Measurements from ENCODE around the gene COL18A1. TPM values are rescaled to one million over a fixed set of nuclear protein-coding genes. Genes with fewer than 3 reads are reported as not detected.

Gene COL18A1
- total RNA-seq, 1 experiment from 2014 or later: 8.4 TPM

DNA sequence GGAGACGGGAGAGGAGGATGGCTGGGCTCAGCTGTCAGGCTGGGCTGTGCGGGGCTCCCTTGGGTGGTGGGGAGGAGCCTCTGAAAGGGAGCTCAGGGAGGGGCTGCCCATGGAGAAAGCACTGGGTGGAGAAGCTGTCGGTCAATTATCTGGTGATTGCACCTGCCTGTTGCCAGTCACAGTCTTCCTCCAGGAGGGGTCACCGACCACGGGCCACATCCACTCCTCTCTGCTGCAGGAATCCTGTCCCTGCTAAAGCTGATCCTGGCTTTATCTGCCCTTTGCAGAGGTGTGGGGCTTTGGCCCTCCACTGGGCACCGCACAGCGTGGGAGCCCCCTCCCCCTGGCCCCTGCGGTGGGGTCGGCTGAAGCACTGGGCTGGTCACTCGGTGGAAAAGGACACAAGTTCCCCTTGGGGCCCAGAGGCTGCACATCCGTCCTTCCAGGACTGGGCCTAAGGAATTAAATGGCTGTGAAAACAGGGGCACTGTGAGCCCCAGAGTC is 21.8 kb upstream of the COL18A1 start:
- no peak for DNase-seq (ENCODE audit: low spot score)

DNA sequence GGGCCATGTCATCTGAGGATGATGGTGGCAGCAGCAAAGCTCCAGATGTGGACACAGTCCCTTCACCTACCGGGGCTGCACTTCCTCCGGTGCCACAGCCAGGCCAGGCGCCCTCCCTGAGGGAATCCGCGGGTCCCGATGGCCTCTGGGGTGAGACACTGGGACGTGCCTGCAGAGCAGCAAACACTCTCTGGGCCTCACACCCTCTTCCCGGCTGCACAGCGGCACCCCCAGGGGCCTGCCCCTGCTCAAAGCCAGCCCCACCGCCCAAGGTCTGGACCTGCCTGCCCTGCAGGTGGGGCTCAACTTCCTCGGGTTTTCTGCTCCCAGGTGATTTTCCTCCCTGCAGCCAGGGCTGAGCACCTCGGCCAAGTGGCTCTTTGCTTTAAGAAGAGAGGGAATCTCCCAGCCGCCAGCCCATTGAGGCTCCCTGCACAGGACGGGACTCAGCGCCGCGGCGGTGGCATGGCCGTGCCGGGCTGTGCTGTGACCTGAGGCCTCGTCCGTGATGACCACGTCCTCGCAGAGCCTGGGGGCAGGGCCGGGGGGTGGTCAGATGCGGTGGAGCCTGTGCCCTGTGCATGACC is 21.3 kb upstream of the COL18A1 start:
- DNase-seq (ENCODE audit: low spot score): no peak

DNA sequence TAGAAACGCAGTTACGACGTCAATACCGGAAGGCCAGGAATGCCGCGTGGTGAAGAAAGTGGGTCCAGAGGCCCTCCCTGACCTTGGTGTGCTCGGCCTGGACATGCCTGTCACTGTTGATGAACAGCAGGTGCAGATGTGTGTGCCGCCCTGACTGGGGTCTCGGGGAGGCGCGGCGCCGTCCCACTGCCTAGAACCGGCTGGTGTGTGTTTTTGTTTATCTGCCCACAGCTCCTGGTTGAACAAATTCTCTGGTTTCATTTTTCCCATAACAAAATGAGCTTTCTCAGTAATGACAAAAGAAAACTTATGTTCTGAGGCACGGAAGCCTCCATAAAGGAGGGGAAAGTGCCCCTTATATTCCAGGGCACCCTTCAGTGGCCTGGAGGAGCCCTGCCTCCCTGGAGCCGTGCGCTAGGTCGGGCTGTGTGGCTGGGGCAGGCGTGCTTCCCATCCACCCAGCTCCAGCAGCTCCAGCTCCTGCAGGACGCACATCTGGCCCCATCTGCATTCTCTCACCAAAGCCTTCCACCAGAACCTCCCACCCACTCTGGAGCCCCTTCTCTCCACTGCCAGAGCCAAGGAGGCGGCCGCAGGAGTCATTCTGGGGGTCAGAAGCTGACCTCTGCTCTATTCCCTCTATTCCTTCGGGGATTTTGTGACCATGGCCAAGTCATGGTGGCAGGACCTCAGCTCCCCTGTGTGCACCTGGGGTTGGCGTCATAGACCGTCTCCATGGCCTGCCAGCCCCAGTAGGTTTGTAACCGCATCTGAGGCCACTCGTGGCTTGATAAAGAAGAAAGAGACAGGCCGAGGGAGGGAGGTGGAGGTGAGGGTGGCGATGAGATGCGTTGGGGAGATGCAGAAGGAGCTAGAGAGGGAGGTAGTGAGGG is 20.1 kb upstream of the COL18A1 start:
- no peak for DNase-seq (ENCODE audit: low spot score)

DNA sequence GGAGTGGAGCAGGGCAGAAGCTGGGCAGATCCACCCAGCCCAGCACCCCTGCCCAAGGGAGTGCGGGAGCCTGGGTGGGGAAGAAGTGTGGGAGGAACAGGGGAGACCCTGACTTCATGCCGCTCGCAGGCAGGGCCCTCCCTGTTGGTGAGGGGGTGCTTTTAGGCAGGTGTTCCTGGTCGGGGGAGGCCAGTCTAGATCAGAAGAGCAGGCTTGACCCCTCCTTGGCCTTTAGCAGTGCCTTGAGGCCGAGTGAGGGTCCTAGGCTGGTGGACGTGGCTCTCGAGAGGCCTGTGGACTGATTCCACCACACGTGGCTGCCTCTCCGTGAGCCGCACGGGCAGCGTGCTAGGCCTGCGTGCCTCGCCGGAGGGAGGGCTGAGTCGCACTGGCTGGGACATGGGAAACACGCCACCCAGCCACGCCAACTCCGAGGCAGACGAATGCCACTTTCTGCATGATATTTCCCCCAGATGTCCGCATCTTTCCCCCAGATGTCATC is 19.4 kb upstream of the COL18A1 start:
- no peak for DNase-seq (ENCODE audit: low spot score)

DNA sequence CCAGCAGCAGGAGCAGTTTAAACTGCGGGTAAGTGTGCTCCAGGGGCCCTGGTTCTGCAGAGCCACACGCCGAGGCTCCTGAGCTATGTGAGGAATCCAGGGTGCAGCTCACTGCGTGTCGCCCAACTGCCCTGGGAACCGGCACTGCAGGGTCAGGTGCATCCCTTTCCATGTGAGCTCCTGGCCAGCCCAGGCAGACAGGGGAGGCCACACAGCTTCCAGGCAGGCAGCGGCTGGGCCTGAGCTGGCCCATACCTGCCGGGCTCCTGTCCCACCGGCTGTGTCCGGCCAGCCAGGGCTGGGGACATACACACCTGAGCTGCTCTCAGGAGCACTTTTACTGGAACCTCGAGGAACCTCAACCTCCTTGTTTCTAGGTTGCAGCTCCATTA is 18.6 kb upstream of the COL18A1 start:
- DNase-seq (ENCODE audit: low spot score): no peak

DNA sequence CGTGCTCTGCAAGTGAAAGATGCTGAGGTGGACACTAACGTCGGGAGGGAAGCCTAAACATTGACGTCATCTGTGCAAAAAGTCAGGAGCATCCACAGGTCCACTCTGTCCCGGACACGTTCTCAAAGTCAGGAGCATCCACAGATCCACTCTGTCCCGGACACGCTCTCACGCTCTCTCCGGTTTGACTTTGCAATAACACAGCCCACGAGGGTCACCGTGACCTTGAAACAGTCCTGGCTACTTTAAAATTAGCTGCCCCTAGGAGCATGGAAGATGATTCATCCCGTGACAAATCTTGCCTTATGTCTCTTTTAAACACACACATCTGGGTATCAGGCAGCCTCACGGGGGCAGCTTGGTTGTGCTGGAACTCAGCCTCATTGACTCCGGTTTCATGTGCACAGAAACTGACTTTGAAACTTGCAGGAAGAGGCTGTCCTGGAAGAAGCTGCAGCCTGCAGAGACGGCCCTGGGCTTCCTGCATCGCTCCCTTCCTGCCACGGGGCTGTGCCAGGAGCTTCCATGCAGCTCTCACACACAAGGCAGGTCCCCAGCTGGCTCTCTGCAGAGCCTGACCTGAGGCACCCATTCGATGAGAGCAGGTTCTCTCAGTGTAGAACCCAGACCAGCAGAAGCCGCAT is 18.1 kb upstream of the COL18A1 start:
- DNase-seq (ENCODE audit: low spot score): peak; percentile 78

DNA sequence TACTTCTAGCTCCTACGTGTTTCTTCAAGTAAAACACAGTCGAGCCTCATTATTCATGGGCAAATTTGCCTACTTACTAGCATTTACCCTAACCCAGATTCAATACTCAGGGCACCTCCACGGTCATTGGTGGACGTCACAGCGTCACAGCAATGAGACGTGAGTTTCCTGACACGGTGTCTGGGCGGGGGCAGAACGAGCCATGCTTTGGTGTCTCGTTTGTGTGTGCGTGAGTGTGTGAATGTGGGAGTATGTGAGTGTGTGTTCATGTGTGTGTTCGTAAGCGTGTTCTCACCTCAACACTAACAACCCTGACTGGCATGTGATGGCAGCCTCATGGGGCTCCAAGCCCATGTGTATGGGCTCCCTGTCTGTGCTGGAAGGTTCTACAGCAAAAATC is 17.5 kb upstream of the COL18A1 start:
- DNase-seq (ENCODE audit: low spot score): no peak

DNA sequence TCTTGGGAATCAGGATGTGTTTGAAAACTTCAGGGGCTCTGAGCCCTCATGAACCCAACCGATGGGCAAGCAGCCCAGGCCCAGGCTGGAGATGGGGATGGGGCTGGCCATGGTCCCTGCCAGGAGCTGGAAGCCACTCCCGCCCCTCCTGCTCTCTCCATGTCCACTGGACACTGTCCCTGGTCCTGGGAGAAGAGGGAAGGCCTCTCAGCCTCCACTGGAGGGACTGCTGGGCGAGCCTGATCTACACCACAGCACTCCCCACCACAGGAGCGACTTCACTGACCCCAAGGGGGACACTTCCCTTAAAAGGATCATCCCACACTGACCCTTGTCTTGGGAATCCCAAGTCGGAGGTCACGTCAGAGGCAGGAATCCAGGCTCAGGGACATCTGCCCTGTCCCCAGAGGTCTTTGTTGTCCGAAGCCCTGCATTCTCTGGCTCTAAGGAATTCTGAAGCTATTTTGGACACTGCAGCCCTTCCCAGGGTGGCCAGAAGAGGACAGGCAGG is 16.9 kb upstream of the COL18A1 start:
- no peak for DNase-seq (ENCODE audit: low spot score)

DNA sequence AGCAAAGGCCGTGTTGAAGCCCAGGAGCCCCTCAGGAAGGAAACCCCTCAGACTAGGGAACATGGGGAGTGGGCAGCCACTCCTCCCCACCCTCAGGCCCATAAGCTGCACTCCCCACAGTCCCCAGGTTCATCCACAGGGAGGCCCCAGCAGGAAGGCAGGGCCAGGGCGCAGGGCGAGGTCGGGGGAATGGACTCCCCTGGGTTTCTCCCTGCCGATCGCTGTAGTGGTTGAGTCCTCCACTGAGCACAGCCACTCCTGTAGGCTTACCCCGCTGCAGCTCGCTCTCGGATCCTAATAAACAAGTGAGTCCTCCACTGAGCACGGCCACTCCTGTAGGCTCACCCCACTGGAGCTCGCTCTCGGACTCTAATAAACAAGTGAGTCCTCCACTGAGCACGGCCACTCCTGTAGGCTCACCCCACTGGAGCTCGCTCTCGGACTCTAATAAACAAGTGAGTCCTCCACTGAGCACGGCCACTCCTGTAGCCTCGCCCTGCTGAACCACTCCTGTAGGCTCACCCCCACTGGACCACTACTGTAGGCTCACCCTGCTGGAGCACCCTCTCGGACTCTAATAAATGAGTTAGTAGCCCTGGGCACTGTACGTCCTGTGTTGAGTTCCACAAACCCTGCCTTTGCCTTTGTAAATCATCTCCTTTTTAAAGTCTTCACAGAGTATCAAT is 16.2 kb upstream of the COL18A1 start:
- no peak for DNase-seq (ENCODE audit: low spot score)

DNA sequence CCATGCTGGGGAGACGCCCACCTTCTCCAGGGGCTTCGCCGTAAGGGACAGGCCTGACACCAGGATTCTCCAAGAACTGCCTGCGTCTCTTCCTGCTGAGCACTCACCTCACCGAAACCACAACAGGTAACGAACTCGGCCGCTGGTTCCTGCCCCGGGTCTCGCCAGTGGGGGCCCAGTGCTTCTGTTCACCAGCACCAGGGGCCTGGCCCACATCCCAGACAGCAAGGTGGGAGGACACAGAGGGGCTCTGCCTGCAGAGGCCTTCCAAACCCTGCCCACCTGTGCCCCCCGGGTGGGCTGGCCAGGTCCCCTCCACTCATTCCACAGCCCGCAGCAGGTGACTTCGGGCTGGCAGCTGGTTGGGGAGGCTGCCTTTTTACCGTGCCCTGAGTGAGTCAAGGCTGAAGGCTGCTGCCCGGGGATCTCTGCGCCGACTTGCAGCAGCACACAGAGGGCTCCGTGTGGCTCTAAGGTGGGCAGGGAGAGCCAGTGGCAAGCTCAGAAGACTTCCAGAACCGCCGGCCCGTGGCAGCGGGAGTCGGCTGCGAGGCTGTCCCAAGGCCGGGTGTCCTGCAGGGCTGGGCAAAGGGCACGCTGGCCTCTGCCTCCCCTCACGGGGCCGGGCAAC is 14.7 kb upstream of the COL18A1 start:
- DNase-seq (ENCODE audit: low spot score): no peak

DNA sequence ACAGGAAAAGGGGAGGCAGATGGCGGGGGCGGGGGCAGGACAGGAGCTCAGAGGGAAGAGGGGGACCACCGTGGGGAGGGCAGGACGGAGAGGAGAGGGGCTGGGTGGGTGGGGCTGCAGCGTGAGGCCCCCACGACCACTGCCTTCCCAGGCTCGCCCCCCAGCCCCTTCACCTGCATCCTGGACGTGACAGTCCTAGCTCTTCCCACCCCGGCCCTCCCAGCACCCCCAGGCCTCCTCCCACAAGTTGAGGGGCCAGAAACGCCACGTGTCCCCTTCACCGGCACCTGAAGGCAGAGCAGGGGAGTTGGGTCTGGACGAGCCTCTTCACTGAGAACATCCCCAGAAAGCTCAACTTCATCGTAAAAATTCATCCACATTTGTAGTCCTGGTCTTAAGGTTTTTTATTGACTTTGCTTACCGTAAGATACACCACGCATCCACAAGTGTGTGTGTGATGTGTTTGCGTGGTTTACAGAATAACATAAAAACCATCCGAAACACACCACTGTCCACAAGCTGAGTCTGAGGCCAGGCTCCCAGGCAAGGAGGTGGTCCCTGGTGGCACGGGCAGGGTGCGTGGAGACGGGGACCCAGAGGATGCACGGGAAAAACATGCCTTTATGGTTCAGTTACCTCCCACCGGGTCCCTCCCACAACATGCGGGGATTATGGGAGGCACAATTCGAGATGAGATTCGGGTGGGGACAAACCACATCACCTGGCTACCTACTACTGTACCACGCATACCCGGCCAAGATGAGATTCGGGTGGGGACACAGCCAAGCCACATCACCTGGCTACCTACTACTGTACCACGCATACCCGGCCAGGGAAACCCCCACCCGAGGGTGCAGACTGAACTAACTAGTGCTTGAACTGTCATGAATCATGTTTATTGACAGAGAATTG is 13.9 kb upstream of the COL18A1 start:
- DNase-seq (ENCODE audit: low spot score): no peak

DNA sequence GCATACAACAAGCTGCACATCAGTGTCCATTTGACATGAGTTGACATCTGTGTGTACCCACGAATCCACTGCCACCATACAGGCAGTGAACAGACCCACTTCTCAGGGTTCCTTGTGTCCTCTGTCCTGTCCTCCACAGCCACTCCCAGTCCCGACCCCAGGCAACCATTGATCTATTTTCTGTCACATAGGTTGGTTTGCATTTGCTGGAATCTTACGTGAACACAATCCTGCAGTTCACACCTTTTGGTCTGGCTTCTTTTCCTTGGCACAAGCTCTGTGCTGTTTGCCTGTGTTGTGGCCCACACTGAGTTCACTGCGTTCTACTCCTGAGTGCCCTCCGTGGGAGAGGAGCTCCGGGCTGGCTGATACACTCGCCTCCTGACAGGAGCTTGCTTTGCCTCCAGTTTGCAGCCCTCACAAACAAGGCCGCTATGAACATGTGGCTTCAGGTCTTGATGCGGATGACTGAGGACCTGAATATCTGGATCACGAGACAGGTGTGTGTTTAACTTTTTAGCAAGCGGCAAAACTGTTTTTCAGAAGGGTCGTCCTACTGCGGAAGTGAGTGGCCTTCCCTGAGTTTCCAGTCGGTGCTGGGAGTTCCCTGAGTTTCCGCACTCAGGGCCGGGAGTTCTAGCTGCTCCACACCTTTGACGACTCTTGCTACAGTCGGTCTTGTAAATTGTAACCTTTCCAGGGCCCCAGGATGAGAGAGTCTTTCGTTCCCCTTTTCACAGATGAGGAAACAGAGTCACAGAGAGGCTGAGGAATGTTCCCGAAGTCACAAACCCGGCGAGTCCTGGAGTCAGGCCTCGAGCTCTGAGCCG is 13.0 kb upstream of the COL18A1 start:
- no peak for DNase-seq (ENCODE audit: low spot score)

DNA sequence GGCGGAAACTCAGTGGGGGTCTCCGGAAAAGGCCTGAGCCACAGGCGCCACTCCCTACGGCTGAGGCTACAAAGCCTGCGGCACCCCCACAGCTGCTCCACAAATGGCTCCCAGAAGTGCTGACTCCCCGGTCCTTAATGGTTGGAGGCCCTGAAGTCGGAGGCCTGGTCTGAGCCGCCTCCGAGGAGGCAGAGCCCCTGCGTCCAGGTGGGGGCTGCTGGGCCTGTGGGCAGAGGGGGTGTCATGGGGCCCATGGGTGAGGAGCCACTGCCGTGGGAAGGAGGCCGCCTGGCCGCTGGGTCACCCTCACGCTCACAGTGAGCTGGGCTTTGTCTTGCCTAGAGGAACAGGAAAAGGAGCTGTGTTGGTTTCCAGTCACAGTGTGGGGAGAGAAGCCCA is 12.4 kb upstream of the COL18A1 start:
- DNase-seq (ENCODE audit: low spot score): no peak

DNA sequence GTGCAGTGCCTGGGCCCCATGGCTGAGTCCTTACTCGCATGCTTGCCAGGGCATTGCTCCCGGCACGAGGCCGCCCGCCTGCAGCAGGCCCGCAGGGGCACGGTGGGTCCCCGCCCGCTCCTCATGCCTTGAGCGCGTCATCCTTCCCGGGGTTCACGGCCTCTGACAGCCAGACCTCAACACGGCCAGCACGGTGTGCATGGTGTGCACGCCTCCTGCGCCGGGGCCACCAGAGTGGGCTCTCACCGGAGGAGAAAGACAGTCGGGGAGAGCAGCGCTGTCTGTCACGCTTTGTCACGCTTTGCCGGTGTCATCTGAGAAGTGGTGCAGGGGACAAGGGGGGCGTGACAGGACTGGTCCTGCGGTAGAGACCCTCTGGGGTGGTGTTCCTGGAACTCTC is 11.9 kb upstream of the COL18A1 start:
- DNase-seq (ENCODE audit: low spot score): no peak

DNA sequence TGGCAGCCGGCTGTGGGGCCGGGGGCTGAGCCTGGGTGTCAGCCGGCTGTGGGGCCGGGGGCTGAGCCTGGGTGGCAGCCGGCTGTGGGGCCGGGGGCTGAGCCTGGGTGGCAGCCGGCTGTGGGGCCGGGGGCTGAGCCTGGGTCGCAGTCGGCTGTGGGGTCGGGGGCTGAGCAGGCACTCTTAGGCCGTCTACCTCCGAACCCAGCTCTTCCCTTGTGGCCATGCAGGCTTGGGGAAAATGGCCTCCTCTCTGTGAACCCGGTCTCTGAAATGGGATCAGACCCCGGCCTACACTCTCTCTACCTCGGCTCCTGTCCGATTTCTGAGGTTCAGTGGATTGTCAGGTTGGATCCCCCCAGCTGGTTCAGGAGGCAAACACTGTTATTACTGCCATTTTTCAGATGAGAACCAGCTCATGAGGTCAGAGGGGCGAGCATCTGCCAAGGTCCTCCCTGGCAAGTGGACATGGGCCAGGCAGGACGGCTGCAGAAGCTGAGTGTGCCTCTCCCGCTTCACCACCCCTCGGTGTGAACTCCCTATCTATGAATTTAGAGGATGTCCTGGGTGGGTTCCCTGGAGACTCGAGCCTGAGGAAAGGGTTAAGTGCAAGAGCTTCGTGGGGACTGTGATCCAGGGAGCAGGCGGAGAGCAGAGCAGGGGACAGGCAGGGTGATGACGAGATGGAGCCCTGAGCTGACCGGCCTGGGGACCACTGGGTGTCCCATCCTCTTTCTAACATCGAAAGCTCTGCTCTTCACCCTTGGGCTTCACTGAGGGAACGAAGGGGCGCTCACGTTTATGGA is 10.9 kb upstream of the COL18A1 start:
- no peak for DNase-seq (ENCODE audit: low spot score)

DNA sequence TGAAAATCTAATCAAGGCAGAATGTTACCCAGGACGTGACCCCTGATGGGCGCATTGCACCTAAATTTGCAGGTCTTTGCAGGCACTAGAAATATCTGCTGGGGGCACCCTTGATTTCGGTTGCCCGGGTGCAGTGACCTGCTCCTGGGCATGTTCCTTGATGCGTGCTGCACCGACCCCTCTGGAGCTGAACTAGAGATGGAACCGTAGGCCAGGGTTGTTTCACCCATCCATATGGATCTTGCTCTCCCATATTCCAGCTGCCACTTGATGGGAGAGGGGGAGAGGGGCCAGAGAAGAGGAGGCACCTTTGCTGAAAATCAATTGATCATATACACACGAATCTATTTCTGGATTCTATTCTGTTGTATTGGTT is 8.4 kb upstream of the COL18A1 start:
- no peak for DNase-seq (ENCODE audit: low spot score)

DNA sequence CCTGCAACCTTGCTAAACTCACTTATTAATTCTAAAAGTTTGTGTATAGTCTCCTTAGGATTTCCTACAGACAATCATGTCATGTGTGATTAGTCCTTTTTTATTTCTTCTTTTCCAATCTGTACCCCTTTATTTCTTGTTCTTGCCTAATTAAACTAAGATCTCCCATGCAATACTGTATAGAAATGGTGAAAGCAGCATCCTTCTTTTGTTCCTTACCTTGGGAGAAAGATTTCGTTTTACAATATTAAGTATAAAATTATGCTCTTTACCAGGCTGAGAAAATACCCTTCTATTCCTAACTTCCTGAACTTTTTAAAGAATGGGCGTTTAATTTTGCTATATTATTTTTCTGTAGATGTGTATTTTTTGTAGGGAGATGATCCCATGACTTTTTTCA is 7.6 kb upstream of the COL18A1 start:
- no peak for DNase-seq (ENCODE audit: low spot score)

DNA sequence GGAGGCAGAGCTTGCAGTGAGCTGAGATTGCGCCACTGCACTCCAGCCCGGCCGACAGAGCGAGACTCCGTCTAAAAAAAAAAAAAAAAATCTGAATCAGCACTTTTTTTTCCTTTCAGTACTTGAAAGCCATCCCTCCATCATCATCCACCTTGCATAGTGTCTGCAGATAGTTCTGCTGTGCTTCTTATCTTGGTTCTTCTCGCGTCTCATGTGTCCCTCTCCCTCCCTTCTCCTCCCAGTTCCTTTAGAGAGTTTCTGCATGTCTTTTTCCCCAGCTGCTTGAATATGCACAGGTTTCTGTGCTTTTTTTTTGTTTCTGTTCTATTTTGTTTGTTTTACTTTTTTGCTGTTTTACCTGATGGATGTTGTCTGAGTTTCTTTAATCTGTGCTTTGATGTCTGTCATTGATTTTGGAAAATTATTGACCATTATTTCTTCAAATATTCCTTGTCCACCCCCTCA is 3.9 kb upstream of the COL18A1 start:
- no peak for DNase-seq (ENCODE audit: low spot score)

Measured in H4 (cell line).